ENCODE measurements around the gene CNTF.

Gene CNTF

DNA sequence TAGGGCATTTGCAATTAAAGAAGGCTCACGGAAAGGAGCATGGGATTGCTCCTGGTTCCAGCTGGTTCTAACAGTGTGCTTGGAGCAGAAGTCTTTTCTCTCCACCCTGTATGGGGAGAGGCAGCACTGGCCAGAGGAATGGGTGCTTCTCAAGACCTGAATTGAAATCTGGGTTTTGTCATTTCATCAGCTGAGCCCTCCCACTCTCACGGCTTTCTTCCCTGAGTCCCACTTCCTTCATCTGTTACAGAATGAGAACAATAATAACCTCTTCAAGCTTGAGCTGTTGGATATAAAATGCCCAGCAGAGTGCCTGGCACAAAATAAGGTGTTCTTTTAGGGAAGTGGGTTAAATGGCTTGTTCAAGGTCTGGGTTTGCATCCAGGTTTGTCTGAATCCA is 17.2 kb downstream of the CNTF start:
- TF ChIP-seq, protein P1, sequence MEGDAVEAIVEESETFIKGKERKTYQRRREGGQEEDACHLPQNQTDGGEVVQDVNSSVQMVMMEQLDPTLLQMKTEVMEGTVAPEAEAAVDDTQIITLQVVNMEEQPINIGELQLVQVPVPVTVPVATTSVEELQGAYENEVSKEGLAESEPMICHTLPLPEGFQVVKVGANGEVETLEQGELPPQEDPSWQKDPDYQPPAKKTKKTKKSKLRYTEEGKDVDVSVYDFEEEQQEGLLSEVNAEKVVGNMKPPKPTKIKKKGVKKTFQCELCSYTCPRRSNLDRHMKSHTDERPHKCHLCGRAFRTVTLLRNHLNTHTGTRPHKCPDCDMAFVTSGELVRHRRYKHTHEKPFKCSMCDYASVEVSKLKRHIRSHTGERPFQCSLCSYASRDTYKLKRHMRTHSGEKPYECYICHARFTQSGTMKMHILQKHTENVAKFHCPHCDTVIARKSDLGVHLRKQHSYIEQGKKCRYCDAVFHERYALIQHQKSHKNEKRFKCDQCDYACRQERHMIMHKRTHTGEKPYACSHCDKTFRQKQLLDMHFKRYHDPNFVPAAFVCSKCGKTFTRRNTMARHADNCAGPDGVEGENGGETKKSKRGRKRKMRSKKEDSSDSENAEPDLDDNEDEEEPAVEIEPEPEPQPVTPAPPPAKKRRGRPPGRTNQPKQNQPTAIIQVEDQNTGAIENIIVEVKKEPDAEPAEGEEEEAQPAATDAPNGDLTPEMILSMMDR (IDR thresholded peaks at IDR 0.05; ENCODE audit: low read depth, low read length, missing control alignments) = no peak
- in situ Hi-C loops (cut with HindIII; ENCODE audit: low sequenced_read_pairs) = no loop called here
- H3K4me3 ChIP-seq (ENCODE audit: low read depth, low read length) = no peak overlapping the region
- DNase-seq (ENCODE audit: low read depth) = no peak

GRCh38 chr11:58640386-58641023 is 18.0 kb downstream of the CNTF start:
- in situ Hi-C loops (cut with HindIII; ENCODE audit: low sequenced_read_pairs) = no loop called here
- no peak overlapping the region for H3K4me3 ChIP-seq (ENCODE audit: low read depth, low read length)
- TF ChIP-seq, protein P1 (IDR thresholded peaks at IDR 0.05; ENCODE audit: low read depth, low read length, missing control alignments) = no peak
- DNase-seq (ENCODE audit: low read depth) = no peak

GRCh38 chr11:58641341-58641740 is 18.9 kb downstream of the CNTF start:
- H3K4me3 ChIP-seq (ENCODE audit: low read depth, low read length) = no peak overlapping the region
- TF ChIP-seq, protein P1 (IDR thresholded peaks at IDR 0.05; ENCODE audit: low read depth, low read length, missing control alignments) = no peak
- in situ Hi-C loops (cut with HindIII; ENCODE audit: low sequenced_read_pairs) = no loop called here
- DNase-seq (ENCODE audit: low read depth) = no peak

GRCh38 chr11:58641803-58642581 is 19.5 kb downstream of the CNTF start:
- TF ChIP-seq, protein P1 (IDR thresholded peaks at IDR 0.05; ENCODE audit: low read depth, low read length, missing control alignments) = no peak
- in situ Hi-C loops (cut with HindIII; ENCODE audit: low sequenced_read_pairs) = no loop called here
- no peak overlapping the region for H3K4me3 ChIP-seq (ENCODE audit: low read depth, low read length)
- no peak for DNase-seq (ENCODE audit: low read depth)

- in situ Hi-C loops (cut with HindIII; ENCODE audit: low sequenced_read_pairs) = no loop called here
- TF ChIP-seq, protein P1 (IDR thresholded peaks at IDR 0.05; ENCODE audit: low read depth, low read length, missing control alignments) = no peak
- no peak overlapping the region for H3K4me3 ChIP-seq (ENCODE audit: low read depth, low read length)
- DNase-seq (ENCODE audit: low read depth) = no peak
Measured at GRCh38 chr11:58645854-58646253, 23.4 kb downstream of the CNTF start.

DNA sequence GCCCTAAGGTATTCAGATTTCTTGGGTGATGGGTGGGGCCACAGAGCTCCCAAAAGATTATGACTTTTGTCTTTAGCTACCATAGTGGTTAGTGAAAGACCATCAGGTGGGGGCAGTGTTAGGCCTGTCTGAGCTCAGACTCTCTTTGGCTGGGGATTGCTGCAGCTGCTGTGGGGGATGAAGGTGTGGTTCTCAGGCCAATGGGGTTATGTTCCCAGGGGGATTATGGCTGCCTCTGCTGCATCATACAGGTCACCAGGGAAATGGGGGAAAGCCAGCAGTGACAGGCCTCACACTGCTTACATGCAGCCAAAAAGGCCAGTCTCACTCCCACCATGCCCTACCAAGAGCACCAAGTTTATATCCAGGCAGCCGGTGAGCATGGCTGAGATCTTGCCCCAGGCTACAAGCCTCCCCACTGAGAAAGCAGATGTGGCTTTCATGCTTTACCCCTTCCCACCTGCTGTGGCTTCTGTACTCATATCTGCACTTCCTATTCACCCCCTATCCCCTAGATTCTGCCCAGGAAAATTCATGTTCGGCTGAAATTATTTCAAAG is 24.8 kb downstream of the CNTF start:
- TF ChIP-seq, protein P1 (IDR thresholded peaks at IDR 0.05; ENCODE audit: low read depth, low read length, missing control alignments) = no peak
- no peak overlapping the region for H3K4me3 ChIP-seq (ENCODE audit: low read depth, low read length)
- in situ Hi-C loops (cut with HindIII; ENCODE audit: low sequenced_read_pairs) = no loop called here
- DNase-seq (ENCODE audit: low read depth) = no peak

All from astrocyte of the cerebellum (primary cell).